Neuron (in vitro differentiated cells): ENCODE measurements around the gene SLC9A1.
A peak's percentile ranks its signal among the peaks of the same experiment; 100 is the strongest.
"Not testable (repeated sequence)": the region's sequence is repeated elsewhere in the genome, so short reads cannot be mapped to it uniquely, and the experiment has no call there.

Experiments used
- H2AFZ ChIP-seq: one replicate; pipeline ENCODE4 v1.6.1; 2013; ENCODE audit warnings: low read depth, mild to moderate bottlenecking, inconsistent platforms, low read length, moderate library complexity
- H3K27me3 ChIP-seq: one replicate; pipeline ENCODE4 v1.6.1; 2013; ENCODE audit warnings: low read length; ENCODE audit not compliant: insufficient read depth
- H3K36me3 ChIP-seq: one replicate; pipeline ENCODE4 v1.6.1; 2013; ENCODE audit warnings: low read length; ENCODE audit not compliant: insufficient read depth
- H3K4me1 ChIP-seq: one replicate; pipeline ENCODE4 v1.6.1; 2013; ENCODE audit warnings: low read length; ENCODE audit not compliant: insufficient read depth
- H3K4me3 ChIP-seq: 2 replicates; pipeline ENCODE4 v1.5.1; 2013; ENCODE audit warnings: mild to moderate bottlenecking, low read length, moderate library complexity
- H3K9me3 ChIP-seq: one replicate; pipeline ENCODE4 v1.6.1; 2013; ENCODE audit warnings: low read length

Gene SLC9A1

GRCh38 chr1:27154991-27155781 is at the start of gene SLC9A1:
SLC9A1 (minus strand) TSS chr1:27155125; CDS start chr1:27154334, 791 bp downstream.
- no peaks in the 10 kb centered on the region for H3K27me3 ChIP-seq
- peak within 1 kb of the TSS; percentile 64 for H3K4me3 ChIP-seq
- H3K4me1 ChIP-seq = peaks cover 27% of the 10 kb centered on the region
- H2AFZ ChIP-seq = peak within 1 kb of the TSS; percentile 64
- H3K9me3 ChIP-seq = no peaks in the 10 kb centered on the region
- H3K36me3 ChIP-seq = no peaks in the 10 kb centered on the region

- Histone ChIP-seq H2AFZ (no peak overlapping the region), H3K9me3 (peaks cover 1% of the 10 kb centered on the region), H3K36me3 (no peaks in the 10 kb centered on the region), H3K27me3 (peaks cover 2% of the 10 kb centered on the region), H3K4me1 (no peaks in the 10 kb centered on the region), H3K4me3 (no peak overlapping the region)
Observed at GRCh38 chr1:27203946-27204345, 49.0 kb upstream of the SLC9A1 start.

GRCh38 chr1:27201295-27201694 is 46.4 kb upstream of the SLC9A1 start:
- H3K27me3 ChIP-seq = peaks cover 2% of the 10 kb centered on the region
- no peaks in the 10 kb centered on the region for H3K36me3 ChIP-seq
- H3K4me3 ChIP-seq = no peak overlapping the region
- H2AFZ ChIP-seq = no peak overlapping the region
- no peaks in the 10 kb centered on the region for H3K4me1 ChIP-seq
- H3K9me3 ChIP-seq = peaks cover 1% of the 10 kb centered on the region

DNA sequence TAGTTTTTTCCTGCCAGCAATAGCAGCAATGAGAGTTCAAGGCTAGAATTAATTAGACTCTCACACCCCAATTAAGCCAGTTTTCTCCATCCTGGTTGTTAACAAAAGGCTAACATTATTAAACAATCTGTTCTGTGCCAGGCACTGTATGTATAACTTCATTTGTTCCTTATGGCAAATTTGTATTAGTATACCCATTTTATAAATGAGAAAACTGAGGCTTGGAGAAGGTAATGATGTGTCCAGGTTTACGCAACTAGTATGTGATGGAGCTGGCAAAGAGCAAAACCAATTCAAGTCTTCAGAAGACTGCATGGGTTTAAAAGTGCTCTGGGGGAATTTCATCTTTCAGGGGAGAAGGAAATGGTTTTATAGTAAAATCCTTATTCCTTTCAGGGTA is 38.3 kb upstream of the SLC9A1 start:
- Histone ChIP-seq H3K9me3 (no peaks in the 10 kb centered on the region), H3K4me1 (no peaks in the 10 kb centered on the region), H3K4me3 (no peak overlapping the region), H3K36me3 (no peaks in the 10 kb centered on the region), H2AFZ (no peak overlapping the region), H3K27me3 (peaks cover 4% of the 10 kb centered on the region)

DNA sequence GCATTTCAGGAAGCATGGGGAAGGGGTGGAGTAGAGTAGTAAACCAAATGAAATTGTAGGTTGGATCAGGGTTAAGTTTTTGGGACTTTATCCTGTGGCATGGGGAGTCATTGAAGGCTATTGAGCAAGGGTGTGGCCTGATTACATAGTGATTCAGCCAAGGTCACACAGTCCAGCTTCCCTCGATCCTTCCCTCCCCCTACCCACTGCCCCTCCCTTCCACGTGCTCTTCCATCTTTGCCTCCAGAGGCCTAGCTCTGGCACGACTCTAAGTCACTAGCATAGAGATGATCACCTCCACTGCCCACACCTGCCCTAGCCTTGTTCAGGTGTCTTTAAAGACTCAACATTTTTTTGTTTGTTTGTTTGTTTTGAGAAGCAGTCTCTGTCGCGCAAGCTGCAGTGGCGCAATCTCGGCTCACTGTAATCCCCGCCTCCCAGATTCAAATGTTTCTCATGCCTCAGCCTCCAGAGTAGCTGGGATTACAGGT is 37.2 kb upstream of the SLC9A1 start:
- no peak overlapping the region for H2AFZ ChIP-seq
- H3K27me3 ChIP-seq = peaks cover 4% of the 10 kb centered on the region
- no peaks in the 10 kb centered on the region for H3K9me3 ChIP-seq
- H3K4me1 ChIP-seq = no peaks in the 10 kb centered on the region
- H3K4me3 ChIP-seq = no peak overlapping the region
- no peaks in the 10 kb centered on the region for H3K36me3 ChIP-seq

GRCh38 chr1:27184665-27185064 is 29.7 kb upstream of the SLC9A1 start:
- not testable (repeated sequence) for H3K36me3 ChIP-seq, H3K4me1 ChIP-seq, H3K27me3 ChIP-seq, H3K9me3 ChIP-seq, H3K4me3 ChIP-seq, H2AFZ ChIP-seq

GRCh38 chr1:27179979-27180378 is 25.1 kb upstream of the SLC9A1 start:
- no peak overlapping the region for H3K4me3 ChIP-seq
- no peaks in the 10 kb centered on the region for H3K36me3 ChIP-seq
- H3K27me3 ChIP-seq = no peaks in the 10 kb centered on the region
- no peak overlapping the region for H2AFZ ChIP-seq
- H3K9me3 ChIP-seq = peaks cover 5% of the 10 kb centered on the region
- no peaks in the 10 kb centered on the region for H3K4me1 ChIP-seq

- Histone ChIP-seq H3K27me3 (no peaks in the 10 kb centered on the region), H2AFZ (no peak overlapping the region), H3K4me1 (no peaks in the 10 kb centered on the region), H3K36me3 (no peaks in the 10 kb centered on the region), H3K4me3 (no peak overlapping the region), H3K9me3 (peaks cover 5% of the 10 kb centered on the region)
Observed at GRCh38 chr1:27179379-27179778, 24.5 kb upstream of the SLC9A1 start.

DNA sequence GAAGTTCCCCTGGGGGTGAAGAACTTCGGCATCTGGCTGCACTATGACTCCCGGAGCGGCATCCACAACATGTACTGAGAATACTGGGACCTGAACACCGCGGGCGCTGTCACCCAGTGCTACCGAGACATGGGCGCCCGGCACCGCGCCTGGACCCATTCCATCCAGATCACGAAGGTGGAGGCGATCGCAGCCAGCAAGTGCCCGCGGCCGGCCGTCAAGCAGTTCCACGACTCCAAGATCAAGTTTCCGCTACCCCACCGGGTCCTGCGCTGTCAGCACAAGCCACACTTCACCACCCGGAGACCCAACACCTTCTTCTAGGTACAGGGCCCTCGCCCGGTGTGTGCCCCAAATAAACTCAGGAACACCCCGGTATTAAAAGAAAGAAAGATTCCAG is 22.0 kb upstream of the SLC9A1 start:
- no peak overlapping the region for H3K4me3 ChIP-seq
- H3K36me3 ChIP-seq = no peaks in the 10 kb centered on the region
- H2AFZ ChIP-seq = no peak overlapping the region
- H3K9me3 ChIP-seq = peaks cover 6% of the 10 kb centered on the region
- no peaks in the 10 kb centered on the region for H3K4me1 ChIP-seq
- no peaks in the 10 kb centered on the region for H3K27me3 ChIP-seq

DNA sequence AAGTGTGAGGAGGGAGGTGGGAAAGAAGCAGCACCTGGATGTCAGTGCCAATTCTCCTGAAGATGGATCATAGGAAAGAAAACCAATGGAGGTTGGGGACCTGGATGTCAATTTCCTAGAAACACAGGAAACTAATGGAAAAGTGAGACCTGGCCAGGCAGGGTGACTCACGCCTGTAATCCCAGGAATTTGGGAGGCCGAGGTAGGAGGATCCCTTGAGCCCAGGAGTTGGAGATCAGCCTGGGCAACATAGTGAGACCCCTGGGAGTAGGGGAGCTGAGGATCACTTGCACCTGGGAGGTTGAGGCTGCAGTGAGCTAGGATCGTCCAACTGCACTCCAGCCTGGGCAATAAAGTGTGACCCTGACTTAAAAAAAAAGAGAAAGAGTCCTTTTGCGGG is 21.4 kb upstream of the SLC9A1 start:
- Histone ChIP-seq H3K27me3 (no peaks in the 10 kb centered on the region), H3K36me3 (no peaks in the 10 kb centered on the region), H3K9me3 (peaks cover 6% of the 10 kb centered on the region), H3K4me3 (no peak overlapping the region), H2AFZ (no peak overlapping the region), H3K4me1 (no peaks in the 10 kb centered on the region)

DNA sequence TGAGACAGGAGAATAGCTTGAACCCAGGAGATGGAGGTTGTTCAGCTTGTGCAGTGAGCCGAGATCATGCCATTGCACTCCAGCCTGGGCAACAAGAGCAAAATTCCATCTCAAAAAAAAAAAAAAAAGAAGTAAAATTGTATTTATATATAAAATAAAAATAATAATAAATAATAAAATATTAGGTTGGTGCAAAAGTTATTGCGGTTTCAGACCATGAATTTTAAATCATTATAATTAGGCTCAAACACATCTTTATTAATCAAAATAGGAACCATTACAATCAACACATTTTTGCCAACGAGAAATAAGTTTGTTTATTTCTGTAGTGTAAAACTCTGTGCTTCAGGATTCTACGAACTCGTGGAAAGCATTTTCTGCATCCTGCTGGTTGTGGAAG is 18.1 kb upstream of the SLC9A1 start:
- H3K4me3 ChIP-seq, H3K36me3 ChIP-seq, H3K9me3 ChIP-seq: not testable (repeated sequence)

DNA sequence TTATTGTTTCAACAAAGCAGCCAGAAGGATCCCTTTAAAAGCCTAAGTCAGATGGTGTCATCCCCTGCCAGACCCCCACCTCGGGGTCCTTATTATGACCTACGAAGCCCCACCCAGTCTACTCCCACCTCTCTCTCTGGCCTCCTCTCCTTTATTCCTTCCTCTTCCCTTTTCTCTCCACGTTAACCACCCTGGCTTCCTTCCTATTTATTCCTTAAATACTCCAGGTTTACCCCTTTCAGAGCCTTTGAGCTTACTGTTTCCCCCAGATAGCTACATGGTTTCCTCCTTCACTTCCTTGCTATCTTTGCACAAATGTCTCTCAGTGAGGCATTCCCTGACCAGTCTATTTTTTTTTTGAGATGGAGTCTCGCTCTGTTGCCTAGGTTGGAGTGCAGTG is 12.0 kb upstream of the SLC9A1 start:
- H3K4me3 ChIP-seq = no peak overlapping the region
- H3K9me3 ChIP-seq = no peaks in the 10 kb centered on the region
- no peaks in the 10 kb centered on the region for H3K27me3 ChIP-seq

More for the DNA sequence above, 18.1 kb upstream of the SLC9A1 start:
- not testable (repeated sequence) for H2AFZ ChIP-seq, H3K4me1 ChIP-seq, H3K27me3 ChIP-seq

DNA sequence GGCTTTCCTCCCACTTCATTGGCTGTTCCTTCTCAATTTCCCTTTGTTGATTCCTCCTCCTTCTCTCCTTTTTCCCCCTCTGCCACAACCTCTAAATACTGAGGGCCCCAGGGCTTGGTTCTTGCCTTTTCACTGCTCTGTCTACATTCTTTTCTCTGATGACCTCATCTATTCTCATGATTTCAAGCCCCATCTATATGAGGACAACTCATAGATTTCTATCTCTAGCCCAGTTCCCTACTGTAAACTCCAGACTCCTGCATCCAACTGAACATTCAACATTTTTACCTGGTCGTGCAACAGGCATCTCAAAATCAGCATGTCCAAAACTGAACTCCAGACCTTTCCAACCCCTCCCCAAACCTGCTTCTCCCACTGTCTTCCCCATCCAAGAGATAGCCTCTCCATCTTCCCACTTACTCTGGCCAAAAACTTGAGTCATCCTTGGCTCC is 11.5 kb upstream of the SLC9A1 start:
- Histone ChIP-seq H3K4me1 (no peaks in the 10 kb centered on the region), H3K9me3 (no peaks in the 10 kb centered on the region), H3K36me3 (no peaks in the 10 kb centered on the region), H2AFZ (no peak overlapping the region), H3K27me3 (no peaks in the 10 kb centered on the region), H3K4me3 (no peak overlapping the region)

More for the DNA sequence above, 12.0 kb upstream of the SLC9A1 start:
- Histone ChIP-seq H2AFZ (no peak overlapping the region), H3K4me1 (no peaks in the 10 kb centered on the region), H3K36me3 (no peaks in the 10 kb centered on the region)

GRCh38 chr1:27163093-27163492 is 8.2 kb upstream of the SLC9A1 start:
- H3K36me3 ChIP-seq = no peaks in the 10 kb centered on the region
- H3K27me3 ChIP-seq = no peaks in the 10 kb centered on the region
- H2AFZ ChIP-seq = no peak overlapping the region
- no peaks in the 10 kb centered on the region for H3K9me3 ChIP-seq
- H3K4me3 ChIP-seq = no peak overlapping the region
- no peaks in the 10 kb centered on the region for H3K4me1 ChIP-seq
